ENCODE data around the gene PTPRJ. TPM values are rescaled to one million over a fixed set of nuclear protein-coding genes. Genes with fewer than 3 reads are reported as not detected.

The PTPRJ gene
- total and polyA plus RNA-seq, 4 donors, result 4.1 to 24.7 (median 14.6) TPM

- no peaks in the 10 kb centered on the region for H3K36me3 ChIP-seq (ENCODE audit: control insufficient read depth in 4 of 4, insufficient read depth in 3 of 4, low read depth in 1 of 4, low read length in 3 of 4)
- H3K4me3 ChIP-seq (ENCODE audit: low read depth in 1 of 3, low read length in 3 of 3), result no peak overlapping the region
- H3K27ac ChIP-seq (ENCODE audit: low read depth in 1 of 2, low read length in 2 of 2), result no peak overlapping the region
- 75% methylated on average over 3 of the region's 3 CpGs for WGBS
- TF ChIP-seq TAF1 (conservative IDR thresholded peaks at IDR 0.05) (no peak), HNF4G (IDR thresholded peaks at IDR 0.05) (no peak), RXRA (IDR thresholded peaks at IDR 0.05) (no peak), MAX (IDR thresholded peaks at IDR 0.05) (no peak), FOXA1 (IDR thresholded peaks at IDR 0.05) (no peak), SP1 (IDR thresholded peaks at IDR 0.05) (no peak), HNF4A (conservative IDR thresholded peaks at IDR 0.05) (no peak), YY1 (IDR thresholded peaks at IDR 0.05) (no peak), FOXA2 (IDR thresholded peaks at IDR 0.05) (no peak), REST (IDR thresholded peaks at IDR 0.05) (no peak), RAD21 (IDR thresholded peaks at IDR 0.05) (no peak), ATF3 (IDR thresholded peaks at IDR 0.05) (no peak), EGR1 (IDR thresholded peaks at IDR 0.05; ENCODE audit: low read depth in 2 of 2) (no peak), NR2F2 (IDR thresholded peaks at IDR 0.05) (no peak), GABPA (IDR thresholded peaks at IDR 0.05 in 1 of 2, conservative IDR thresholded peaks at IDR 0.05 in 1 of 2) (no peak), ZBTB33 (IDR thresholded peaks at IDR 0.05) (no peak), CTCF (IDR thresholded peaks at IDR 0.05; ENCODE audit: low read depth, low read length, missing input control) (no peak), JUND (IDR thresholded peaks at IDR 0.05) (no peak)
- no peaks in the 10 kb centered on the region for H3K27me3 ChIP-seq (ENCODE audit: control insufficient read depth in 4 of 4, insufficient read depth in 4 of 4, low read length in 3 of 4)
- DNase-seq (ENCODE audit: low spot score), result no peak
- no peak overlapping the region for H3K9ac ChIP-seq (ENCODE audit: low read depth in 1 of 2, low read length in 2 of 2)
- H3K9me3 ChIP-seq (ENCODE audit: control insufficient read depth in 4 of 4, low read length in 3 of 4), result no peaks in the 10 kb centered on the region
- peaks cover 1 to 13% (median 8%) of the 10 kb centered on the region in 4 donors for H3K4me1 ChIP-seq (ENCODE audit: control insufficient read depth in 4 of 4, insufficient read depth in 4 of 4, low read length in 3 of 4)
Measured at GRCh38 chr11:48062649-48063048, 82.3 kb downstream of the PTPRJ start.

All from liver (tissue), 9 donors.